H1 (cell line): Measurements from ENCODE around the gene KHDC1L. TPM values are rescaled to one million over a fixed set of nuclear protein-coding genes. Genes with fewer than 3 reads are reported as not detected.

ENCODE experiments used
- BACH1 ChIP-seq: IDR thresholded peaks from 2 replicates; pipeline ENCODE4 v1.6.1; 2012; ENCODE audit warnings: low read length, improper control_type of control experiment
- BCL11A ChIP-seq, 2 experiments: IDR thresholded peaks; one replicate each; pipeline ENCODE4 v1.6.1; 2011; ENCODE audit warnings: low read depth in 2 of 2, low read length in 2 of 2, mild to moderate bottlenecking in 2 of 2
- CHD2 ChIP-seq: IDR thresholded peaks from 2 replicates; pipeline ENCODE4 v1.6.1; 2012; ENCODE audit warnings: low read length, improper control_type of control experiment
- EGR1 ChIP-seq: IDR thresholded peaks from 2 replicates; pipeline ENCODE4 v1.6.1; 2011; ENCODE audit warnings: low read depth, low read length, borderline replicate concordance
- FOSL1 ChIP-seq: IDR thresholded peaks from 2 replicates; pipeline ENCODE4 v1.6.1; 2011; ENCODE audit warnings: mild to moderate bottlenecking, low read depth, low read length, moderate library complexity; ENCODE audit not compliant: insufficient read depth
- GABPA ChIP-seq: IDR thresholded peaks from 2 replicates; pipeline ENCODE4 v1.6.1; 2011; ENCODE audit warnings: mild to moderate bottlenecking, low read length, moderate library complexity, borderline replicate concordance; ENCODE audit not compliant: insufficient read depth
- JUN ChIP-seq: IDR thresholded peaks from 2 replicates; pipeline ENCODE4 v1.6.1; 2011; ENCODE audit warnings: low read depth, mild to moderate bottlenecking, improper control_type of control experiment, low read length
- KDM4A ChIP-seq: IDR thresholded peaks from one replicate; pipeline ENCODE4 v1.7.1; 2012; ENCODE audit warnings: low read depth, mild to moderate bottlenecking, moderate library complexity, low read length, inconsistent platforms; ENCODE audit not compliant: severe bottlenecking
- NRF1 ChIP-seq: IDR thresholded peaks from 2 replicates; pipeline ENCODE4 v1.6.1; 2011; ENCODE audit warnings: mild to moderate bottlenecking, low read depth, low read length, improper control_type of control experiment
- POLR2AphosphoS5 ChIP-seq: IDR thresholded peaks from 2 replicates; pipeline ENCODE4 v1.6.1; 2011; ENCODE audit warnings: low read depth, low read length
- RXRA ChIP-seq: IDR thresholded peaks from 2 replicates; pipeline ENCODE4 v1.6.1; 2011; ENCODE audit warnings: low read depth, mild to moderate bottlenecking, low read length, moderate library complexity; ENCODE audit not compliant: insufficient read depth
- SP4 ChIP-seq: IDR thresholded peaks from 2 replicates; pipeline ENCODE4 v1.6.1; 2012; ENCODE audit warnings: low read length, inconsistent platforms
- SRF ChIP-seq: IDR thresholded peaks from 2 replicates; pipeline ENCODE4 v1.6.1; 2011; ENCODE audit warnings: mild to moderate bottlenecking, low read depth, low read length, moderate library complexity
- SUZ12 ChIP-seq: fragments of 200-600 bp; sonication (generic); IDR thresholded peaks from 2 replicates; pipeline ENCODE4 v1.6.1; 2012; ENCODE audit warnings: mild to moderate bottlenecking, inconsistent platforms, low read length, moderate library complexity, mixed read lengths
- polyA plus RNA-seq, 7 experiments: library from polyadenylated mRNA; depleted of rRNA in 3 of 7; stranded (reverse) in 5 of 7; unstranded in 2 of 7; fragments of >200 nt in 5 of 7; fragments of 200-250 nt in 2 of 7; gene quantifications; 1 replicate in 5 of 7; 2 replicates in 1 of 7; 4 replicates in 1 of 7; pipeline versions ENCODE4 v1.2.1 to v1.2.3, GENCODE V29; 2011 to 2013; ENCODE audit warnings: missing spikeins in 2 of 7, mixed read lengths in 2 of 7
- total RNA-seq: library from RNA; stranded (reverse); fragmentation: NEBNext Ultra II Directional; extraction: Animal tissue kit (Norgen Biotek cat#: 25700); gene quantifications from 2 replicates; pipeline ENCODE4 v1.2.1, GENCODE V29; 2021

KHDC1L gene
- total and polyA plus RNA-seq, 2 of the 8 experiments (the other 6 are each of a cell fraction or from before 2014, with no cell fraction given): 0.14 TPM; not detected in 1

DNA sequence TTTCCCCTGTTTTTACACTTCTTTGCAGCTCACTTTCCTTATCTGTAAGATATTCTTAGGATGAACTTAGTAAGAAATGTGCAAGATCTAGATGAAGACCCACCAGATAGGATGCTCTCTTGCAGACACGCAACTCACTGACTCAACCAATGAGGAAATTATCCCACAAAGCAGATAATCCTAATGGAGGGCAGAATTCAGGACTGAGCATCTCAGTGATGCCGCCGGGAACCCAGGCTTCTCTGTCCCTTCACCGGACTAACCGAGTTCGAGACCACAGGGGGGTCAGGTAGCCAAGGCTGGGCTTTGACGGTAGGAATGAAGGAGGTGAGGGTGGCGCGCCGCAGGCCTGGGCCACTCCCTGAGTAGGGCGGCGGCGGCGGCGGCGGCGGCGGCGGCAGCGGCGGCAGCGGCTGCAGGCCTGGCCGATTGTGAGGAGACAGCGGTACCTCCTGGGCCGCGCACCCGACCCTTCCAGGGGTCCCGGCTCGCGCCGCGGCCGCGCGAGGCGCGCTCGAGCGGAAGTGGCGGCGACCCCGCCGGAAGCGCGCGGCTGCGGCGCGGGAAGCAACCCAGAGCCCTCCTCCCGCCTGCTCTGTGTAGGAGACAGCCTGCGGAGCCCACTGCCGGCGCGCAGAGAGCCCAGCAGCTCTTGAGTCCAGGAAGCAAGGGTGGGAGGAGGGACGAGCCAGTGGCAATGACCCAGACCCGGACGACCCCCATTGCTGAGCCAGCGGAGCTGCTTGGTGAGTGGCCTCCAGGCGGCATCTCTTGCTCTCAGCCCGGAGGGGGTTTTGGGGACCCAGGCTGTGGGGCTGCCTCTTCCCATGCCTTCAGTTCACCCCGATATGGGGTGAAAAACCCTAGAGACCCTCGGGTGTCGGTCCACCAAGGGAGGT is 37.6 kb upstream of the KHDC1L start, which contains the start of gene KHDC1 (continued):
- TF ChIP-seq NRF1: no peak
- TF ChIP-seq POLR2AphosphoS5: no peak
- TF ChIP-seq EGR1: peak; percentile 50; the same call in 1 of the 2 replicates
- no peak for TF ChIP-seq SP4
- no peak for TF ChIP-seq RXRA
- TF ChIP-seq FOSL1: no peak
- no peak for TF ChIP-seq BACH1
- no peak for TF ChIP-seq JUN
- no peak for TF ChIP-seq SUZ12
- peak; percentile 88 for TF ChIP-seq GABPA
- no peak for TF ChIP-seq SRF
- TF ChIP-seq CHD2: no peak
- no peak for TF ChIP-seq BCL11A (IDR thresholded peaks at IDR 0.05; ENCODE audit: low read depth in 2 of 2, low read length in 2 of 2)
- peak; percentile 88 for TF ChIP-seq KDM4A
